Measurements from ENCODE around the gene PSKH1.
"Not testable (repeated sequence)": the region's sequence is repeated elsewhere in the genome, so short reads cannot be mapped to it uniquely, and the experiment has no call there.

PSKH1 gene

DNA sequence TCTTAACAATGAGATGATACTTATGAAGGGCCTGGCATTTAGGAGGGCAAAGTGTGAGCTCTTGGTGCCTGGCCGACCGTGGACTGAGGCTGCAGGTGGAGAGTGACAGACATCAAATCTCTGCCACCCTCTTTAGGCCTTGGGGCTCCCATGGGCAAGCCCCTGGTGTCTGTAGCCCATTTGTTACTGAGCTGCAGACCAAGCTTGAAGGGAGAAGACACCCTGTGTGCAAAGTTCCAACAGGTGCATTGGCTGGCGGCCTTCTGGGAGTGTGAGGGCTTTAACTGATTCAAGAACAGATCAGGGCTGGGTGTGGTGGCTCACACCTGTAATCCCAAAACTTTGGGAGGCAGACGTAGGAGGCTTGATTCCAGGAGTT is 39.4 kb downstream of the PSKH1 start:
- Histone ChIP-seq H3K27me3 (ENCODE audit: control insufficient read depth, insufficient read depth, low read length, poor library complexity, severe bottlenecking) (no peaks in the 10 kb centered on the region), H3K9me3 (ENCODE audit: control insufficient read depth, low read length) (no peaks in the 10 kb centered on the region), H3K4me3 (ENCODE audit: insufficient read depth, low read depth, low read length) (no peak overlapping the region), H3K4me1 (ENCODE audit: control insufficient read depth, insufficient read depth, low read length) (peaks cover 15% of the 10 kb centered on the region), H3K36me3 (ENCODE audit: control insufficient read depth, insufficient read depth, low read length) (no peaks in the 10 kb centered on the region), H3K27ac (ENCODE audit: insufficient read depth, low read depth, low read length, poor library complexity, severe bottlenecking) (no peak overlapping the region)
- 94 to 97% methylated on average over 4 of the region's 4 CpGs for WGBS, 2 experiments

DNA sequence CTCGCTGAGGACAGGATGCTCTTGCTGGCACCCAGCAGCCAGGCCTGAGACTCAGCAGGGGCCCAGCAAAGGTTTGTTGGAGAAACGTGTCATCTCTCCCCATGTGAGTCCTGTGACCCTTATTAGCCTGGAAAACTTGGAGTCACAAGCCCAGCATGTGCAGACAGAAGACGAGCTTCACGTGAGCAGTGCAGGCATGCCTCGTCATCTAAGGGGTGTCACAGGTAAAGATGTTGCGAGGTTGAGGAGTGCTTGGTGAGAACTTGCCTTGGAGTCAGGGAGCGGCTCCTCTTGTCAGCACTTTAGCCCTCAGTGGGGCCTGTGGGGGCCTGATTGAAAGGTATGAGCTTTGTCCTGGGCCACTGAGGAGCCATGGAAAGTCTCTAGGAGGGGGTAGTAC is 40.8 kb downstream of the PSKH1 start:
- H3K36me3 ChIP-seq (ENCODE audit: control insufficient read depth, insufficient read depth, low read length): no peaks in the 10 kb centered on the region
- H3K9me3 ChIP-seq (ENCODE audit: control insufficient read depth, low read length): no peaks in the 10 kb centered on the region
- WGBS, 2 experiments: 95% methylated on average over 7 of the region's 7 CpGs
- no peaks in the 10 kb centered on the region for H3K27me3 ChIP-seq (ENCODE audit: control insufficient read depth, insufficient read depth, low read length, poor library complexity, severe bottlenecking)
- H3K4me3 ChIP-seq (ENCODE audit: insufficient read depth, low read depth, low read length): no peak overlapping the region
- no peak overlapping the region for H3K27ac ChIP-seq (ENCODE audit: insufficient read depth, low read depth, low read length, poor library complexity, severe bottlenecking)
- H3K4me1 ChIP-seq (ENCODE audit: control insufficient read depth, insufficient read depth, low read length): peaks cover 16% of the 10 kb centered on the region

DNA sequence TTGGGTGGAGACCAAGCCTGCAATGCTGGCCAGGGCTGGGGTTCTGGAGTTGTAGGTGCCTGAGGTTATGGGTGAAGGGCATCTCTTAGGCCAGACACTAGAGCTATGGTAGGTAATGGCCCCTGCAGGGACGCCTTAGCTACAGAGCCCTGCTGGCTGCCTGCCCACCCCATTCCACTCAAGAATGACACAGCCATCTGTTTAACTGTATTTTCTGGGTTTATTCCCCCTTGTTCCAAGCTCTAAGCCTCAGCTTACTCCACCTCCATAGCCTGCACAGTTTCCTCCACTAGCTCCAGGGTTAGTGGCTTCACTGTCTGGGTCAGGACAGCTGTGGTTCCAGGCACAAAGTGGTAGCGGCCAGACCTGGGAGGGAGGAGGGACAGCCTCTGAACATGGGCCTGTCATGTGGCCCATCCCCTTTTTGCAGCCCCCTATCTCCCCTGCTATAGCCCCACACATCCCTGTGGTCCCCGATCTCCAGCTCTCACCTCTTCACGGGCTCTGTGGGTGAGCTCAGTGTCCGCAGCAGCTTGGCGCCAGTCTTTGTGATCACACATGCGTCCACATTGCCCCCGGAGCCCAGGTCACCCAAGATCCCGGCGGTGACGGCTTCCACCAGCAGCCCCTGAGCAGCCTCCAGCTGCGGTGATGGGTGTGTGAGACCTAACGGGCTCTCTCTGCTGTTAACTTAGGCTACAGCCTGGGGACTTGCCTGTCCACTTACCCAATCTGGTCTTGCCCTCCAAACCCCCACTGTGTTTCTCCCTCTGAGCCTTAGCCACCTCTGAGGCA is 41.4 kb downstream of the PSKH1 start:
- Histone ChIP-seq H3K27ac (ENCODE audit: insufficient read depth, low read depth, low read length, poor library complexity, severe bottlenecking) (no peak overlapping the region), H3K4me3 (ENCODE audit: insufficient read depth, low read depth, low read length) (peak overlapping the region; percentile 96), H3K9me3 (ENCODE audit: control insufficient read depth, low read length) (no peaks in the 10 kb centered on the region), H3K36me3 (ENCODE audit: control insufficient read depth, insufficient read depth, low read length) (no peaks in the 10 kb centered on the region), H3K27me3 (ENCODE audit: control insufficient read depth, insufficient read depth, low read length, poor library complexity, severe bottlenecking) (no peaks in the 10 kb centered on the region), H3K4me1 (ENCODE audit: control insufficient read depth, insufficient read depth, low read length) (peaks cover 16% of the 10 kb centered on the region)
- WGBS, 2 experiments: 73 to 74% methylated on average over 13 of the region's 13 CpGs

DNA sequence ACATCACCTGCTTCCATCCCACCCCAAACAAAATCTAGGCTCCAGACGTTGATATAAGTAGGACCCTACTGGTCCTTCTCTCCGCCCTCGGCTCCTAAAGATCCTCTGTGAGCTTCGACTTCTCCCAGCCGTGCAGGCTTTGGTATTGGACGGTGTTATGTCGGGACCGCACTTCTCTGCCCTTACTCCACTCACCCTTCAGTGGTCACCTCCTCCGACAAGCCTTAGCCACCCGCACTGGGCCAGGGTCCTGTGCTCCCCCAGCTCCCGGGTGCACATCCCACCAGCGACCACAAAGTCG is 42.0 kb downstream of the PSKH1 start:
- H3K4me1 ChIP-seq (ENCODE audit: control insufficient read depth, insufficient read depth, low read length): peaks cover 16% of the 10 kb centered on the region
- no peaks in the 10 kb centered on the region for H3K9me3 ChIP-seq (ENCODE audit: control insufficient read depth, low read length)
- 10 to 12% methylated on average over 13 of the region's 13 CpGs for WGBS, 2 experiments
- no peaks in the 10 kb centered on the region for H3K27me3 ChIP-seq (ENCODE audit: control insufficient read depth, insufficient read depth, low read length, poor library complexity, severe bottlenecking)
- H3K4me3 ChIP-seq (ENCODE audit: insufficient read depth, low read depth, low read length): peak overlapping the region; percentile 96
- H3K27ac ChIP-seq (ENCODE audit: insufficient read depth, low read depth, low read length, poor library complexity, severe bottlenecking): no peak overlapping the region
- no peaks in the 10 kb centered on the region for H3K36me3 ChIP-seq (ENCODE audit: control insufficient read depth, insufficient read depth, low read length)

DNA sequence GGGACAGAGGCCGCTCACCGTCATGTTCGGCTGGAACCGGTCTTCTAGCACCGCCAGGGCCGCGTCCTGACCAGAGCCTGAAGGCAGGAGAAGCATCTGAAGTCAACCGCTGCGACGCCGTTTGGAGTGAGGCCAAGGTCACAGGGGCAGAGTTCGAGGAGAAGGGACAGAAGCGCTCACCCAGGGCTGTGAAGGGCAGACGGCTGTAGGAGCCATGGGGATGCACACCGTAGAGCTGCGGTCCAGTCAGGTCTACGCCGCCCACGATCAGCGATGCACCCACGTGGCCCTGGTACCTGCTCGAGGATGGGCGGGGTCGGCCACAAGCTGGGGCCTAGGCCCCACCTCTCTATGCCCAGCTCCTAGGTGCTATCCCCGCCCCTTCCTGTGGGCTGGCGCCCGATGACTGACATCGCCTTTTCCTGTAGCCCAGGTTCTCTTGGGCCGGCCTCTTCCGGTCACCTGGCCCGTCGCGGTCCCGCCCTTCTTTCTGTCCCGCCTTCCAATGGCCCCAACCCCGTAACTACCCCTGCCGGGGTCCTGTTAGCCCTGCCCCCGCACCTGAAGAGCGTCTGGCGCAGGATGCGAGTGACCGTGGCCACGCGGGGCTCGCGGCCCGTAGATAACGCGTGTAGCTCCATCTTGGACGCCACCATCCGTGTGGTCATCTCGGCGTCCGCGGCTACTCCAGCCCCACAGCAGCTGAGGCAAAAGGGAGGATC is 42.5 kb downstream of the PSKH1 start:
- Histone ChIP-seq H3K9me3 (ENCODE audit: control insufficient read depth, low read length) (no peaks in the 10 kb centered on the region), H3K27me3 (ENCODE audit: control insufficient read depth, insufficient read depth, low read length, poor library complexity, severe bottlenecking) (no peaks in the 10 kb centered on the region), H3K36me3 (ENCODE audit: control insufficient read depth, insufficient read depth, low read length) (no peaks in the 10 kb centered on the region), H3K4me1 (ENCODE audit: control insufficient read depth, insufficient read depth, low read length) (peaks cover 16% of the 10 kb centered on the region), H3K4me3 (ENCODE audit: insufficient read depth, low read depth, low read length) (peak overlapping the region; percentile 96), H3K27ac (ENCODE audit: insufficient read depth, low read depth, low read length, poor library complexity, severe bottlenecking) (no peak overlapping the region)
- 0 to 1% methylated on average over 55 of the region's 55 CpGs for WGBS, 2 experiments

DNA sequence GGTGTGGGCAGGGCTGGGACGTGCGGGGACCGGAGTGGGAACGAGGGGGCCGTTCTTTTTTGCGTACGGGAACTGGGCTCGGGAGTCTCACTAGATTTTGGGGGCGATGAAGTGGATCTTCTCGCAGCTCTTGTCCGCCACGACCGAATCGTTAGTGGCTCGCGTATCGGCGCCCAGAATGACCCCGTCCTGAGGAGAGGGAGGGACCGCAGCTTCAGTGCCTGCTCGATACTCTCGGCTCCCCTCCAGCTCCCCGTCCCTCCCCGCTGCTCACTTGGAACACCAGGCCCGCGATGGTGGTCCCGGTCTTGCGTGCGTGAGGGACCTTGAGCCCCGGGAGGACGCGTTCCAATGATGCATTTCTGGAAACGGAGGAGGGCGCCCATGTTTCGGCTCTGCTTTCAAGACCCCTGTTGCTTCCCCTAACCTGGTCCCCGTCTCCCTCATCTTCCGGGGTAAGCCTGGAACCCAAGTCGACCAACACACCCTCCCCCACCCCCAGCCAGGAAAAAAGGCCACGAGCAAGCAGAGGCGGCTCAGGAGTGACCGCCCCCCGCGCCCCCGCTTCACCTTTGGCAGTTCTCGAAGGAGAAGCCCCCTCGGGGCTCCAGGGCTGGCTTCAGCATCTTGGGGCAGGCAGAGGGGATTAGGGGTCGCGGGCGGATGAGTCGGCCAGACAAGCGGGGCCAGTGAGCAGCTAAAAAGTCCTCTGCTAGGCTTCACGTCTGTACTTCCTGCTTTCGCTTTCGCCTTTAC is 43.2 kb downstream of the PSKH1 start, which contains the start of gene PSMB10:
TSS of gene PSMB10 (minus strand) at position 727 of the 756 bp plus-strand sequence. CDS start at position 626, 101 bp downstream.
- Histone ChIP-seq H3K36me3 (ENCODE audit: control insufficient read depth, insufficient read depth, low read length) (no peaks in the 10 kb centered on the region), H3K9me3 (ENCODE audit: control insufficient read depth, low read length) (no peaks in the 10 kb centered on the region), H3K27me3 (ENCODE audit: control insufficient read depth, insufficient read depth, low read length, poor library complexity, severe bottlenecking) (no peaks in the 10 kb centered on the region), H3K27ac (ENCODE audit: insufficient read depth, low read depth, low read length, poor library complexity, severe bottlenecking) (no peak within 1 kb of the TSS), H3K4me3 (ENCODE audit: insufficient read depth, low read depth, low read length) (peak within 1 kb of the TSS; percentile 96), H3K4me1 (ENCODE audit: control insufficient read depth, insufficient read depth, low read length) (peaks cover 16% of the 10 kb centered on the region)
- 1% methylated on average over 54 of the region's 54 CpGs for WGBS, 2 experiments

DNA sequence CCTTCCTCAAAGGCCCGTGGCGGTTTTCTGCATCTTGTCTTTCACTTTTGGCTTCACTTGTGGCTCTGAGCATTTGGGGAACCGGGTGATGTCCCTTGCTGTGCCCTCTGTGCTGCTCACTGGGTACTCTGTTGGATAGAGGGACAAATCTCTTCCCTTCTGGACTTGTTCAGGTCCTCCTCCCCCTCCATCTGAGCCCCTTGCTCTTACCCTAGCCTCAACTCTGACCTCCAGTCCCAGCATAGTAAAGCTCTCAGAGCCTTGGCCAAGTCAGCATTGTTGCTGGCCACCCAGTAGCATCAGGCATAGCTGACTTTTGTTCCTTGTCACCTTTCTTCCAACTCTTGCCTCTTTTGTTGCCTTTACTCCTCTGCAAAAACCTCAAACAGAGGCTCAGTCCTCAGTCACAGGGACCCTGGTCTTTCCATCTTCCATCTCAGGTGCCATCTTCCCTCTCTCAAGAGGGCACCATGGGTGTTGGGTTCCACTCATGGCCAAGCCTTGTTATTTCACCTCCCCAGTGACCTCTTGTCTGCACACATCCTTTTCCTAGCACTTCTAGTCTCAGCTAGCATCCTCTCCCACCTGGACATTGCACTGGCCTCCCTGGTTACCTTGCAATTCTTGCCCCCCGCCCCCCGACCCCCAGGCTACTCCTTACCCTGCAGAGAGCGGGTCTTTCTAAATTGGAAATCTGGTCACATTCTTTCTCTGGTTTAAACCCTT is 44.0 kb downstream of the PSKH1 start:
- WGBS, 2 experiments: 52% methylated on average over 6 of the region's 6 CpGs
- Histone ChIP-seq H3K36me3 (ENCODE audit: control insufficient read depth, insufficient read depth, low read length) (no peaks in the 10 kb centered on the region), H3K27ac (ENCODE audit: insufficient read depth, low read depth, low read length, poor library complexity, severe bottlenecking) (no peak overlapping the region), H3K4me1 (ENCODE audit: control insufficient read depth, insufficient read depth, low read length) (peaks cover 16% of the 10 kb centered on the region), H3K4me3 (ENCODE audit: insufficient read depth, low read depth, low read length) (peak overlapping the region; percentile 96), H3K9me3 (ENCODE audit: control insufficient read depth, low read length) (no peaks in the 10 kb centered on the region), H3K27me3 (ENCODE audit: control insufficient read depth, insufficient read depth, low read length, poor library complexity, severe bottlenecking) (no peaks in the 10 kb centered on the region)

DNA sequence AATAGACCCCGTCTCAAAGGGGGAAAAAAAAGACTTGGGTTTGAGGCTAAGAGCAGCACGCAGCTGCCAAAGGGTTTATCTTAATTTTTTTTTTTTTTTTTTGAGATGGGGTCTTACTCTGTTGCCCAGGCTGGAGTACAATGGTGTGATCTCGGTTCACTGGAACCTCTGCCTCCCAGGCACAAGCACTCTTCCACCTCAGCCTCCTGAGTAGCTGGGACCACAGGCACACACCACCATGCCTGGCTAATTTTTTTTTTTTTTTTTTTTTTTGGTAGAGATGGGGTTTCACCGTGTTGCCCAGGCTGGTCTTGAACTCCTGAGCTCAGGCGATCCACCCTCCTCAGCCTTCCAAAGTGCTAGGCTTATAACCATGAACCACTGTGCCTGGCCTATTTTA is 44.7 kb downstream of the PSKH1 start:
- H3K27ac ChIP-seq (ENCODE audit: insufficient read depth, low read depth, low read length, poor library complexity, severe bottlenecking); H3K4me3 ChIP-seq (ENCODE audit: insufficient read depth, low read depth, low read length): not testable (repeated sequence)
- 91 to 94% methylated on average over 5 of the region's 5 CpGs for WGBS, 2 experiments

DNA sequence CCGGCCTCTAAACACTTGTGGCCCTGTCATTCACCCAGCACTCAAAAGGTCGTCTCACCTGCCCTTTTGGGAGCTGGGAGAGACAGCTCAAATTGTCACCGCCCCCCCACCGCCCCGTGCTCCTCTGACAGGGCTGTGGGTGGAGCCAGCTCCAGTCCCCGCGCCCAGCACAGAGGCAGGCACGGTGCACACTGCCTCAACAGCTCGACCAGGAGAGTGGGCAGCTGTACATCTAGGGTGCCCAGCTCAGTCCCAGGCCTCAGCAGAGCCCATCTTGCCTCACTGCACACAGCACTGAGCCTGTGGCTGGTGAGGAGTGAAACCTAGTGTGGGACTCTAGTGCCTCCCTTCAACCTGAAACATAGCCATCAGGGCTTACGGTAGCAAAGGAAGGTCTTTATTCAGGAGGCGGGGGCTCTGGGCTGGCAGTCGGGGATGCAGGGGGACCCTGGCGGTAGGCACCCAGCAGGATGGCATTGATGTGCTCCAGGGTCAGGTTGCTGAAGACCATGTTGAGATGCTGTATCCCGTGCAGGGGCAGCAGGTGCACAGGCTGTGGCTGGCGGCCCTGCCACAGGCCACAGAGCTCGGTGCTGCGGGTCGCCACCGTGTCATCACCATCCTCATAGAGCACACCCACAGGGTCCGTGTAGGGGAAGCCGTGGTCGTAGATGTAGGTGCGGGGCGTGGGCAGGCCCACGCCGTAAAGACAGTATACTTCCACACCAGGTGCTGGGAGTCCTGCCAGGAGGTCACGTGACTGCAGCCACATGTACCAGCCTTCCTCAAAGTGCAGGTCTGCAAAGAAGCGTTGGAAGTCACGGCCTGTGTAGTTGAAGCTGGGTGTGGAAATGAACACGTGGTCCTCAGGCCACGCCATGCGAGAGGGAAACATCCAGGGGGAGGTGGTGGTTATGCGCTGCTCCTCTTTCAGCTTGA is 46.7 kb downstream of the PSKH1 start:
- Histone ChIP-seq H3K4me1 (ENCODE audit: control insufficient read depth, insufficient read depth, low read length) (peaks cover 27% of the 10 kb centered on the region), H3K27me3 (ENCODE audit: control insufficient read depth, insufficient read depth, low read length, poor library complexity, severe bottlenecking) (no peaks in the 10 kb centered on the region), H3K9me3 (ENCODE audit: control insufficient read depth, low read length) (no peaks in the 10 kb centered on the region), H3K27ac (ENCODE audit: insufficient read depth, low read depth, low read length, poor library complexity, severe bottlenecking) (no peak overlapping the region), H3K4me3 (ENCODE audit: insufficient read depth, low read depth, low read length) (no peak overlapping the region), H3K36me3 (ENCODE audit: control insufficient read depth, insufficient read depth, low read length) (no peaks in the 10 kb centered on the region)
- 94 to 95% methylated on average over 33 of the region's 33 CpGs for WGBS, 2 experiments

More for the DNA sequence above, 44.7 kb downstream of the PSKH1 start:
- H3K27me3 ChIP-seq (ENCODE audit: control insufficient read depth, insufficient read depth, low read length, poor library complexity, severe bottlenecking); H3K36me3 ChIP-seq (ENCODE audit: control insufficient read depth, insufficient read depth, low read length); H3K9me3 ChIP-seq (ENCODE audit: control insufficient read depth, low read length): not testable (repeated sequence)
- peaks cover 16% of the 10 kb centered on the region for H3K4me1 ChIP-seq (ENCODE audit: control insufficient read depth, insufficient read depth, low read length)

All from ectodermal cell (in vitro differentiated cells).